ENCODE results near the gene PDE6H. TPM values are rescaled to one million over a fixed set of nuclear protein-coding genes. Genes with fewer than 3 reads are reported as not detected.

PDE6H gene
- total RNA-seq (not detected), total RNA-seq (0 to 0.26 (median 0) reads per million in 29 experiments)
- not detected for total RNA-seq (2013)

DNA sequence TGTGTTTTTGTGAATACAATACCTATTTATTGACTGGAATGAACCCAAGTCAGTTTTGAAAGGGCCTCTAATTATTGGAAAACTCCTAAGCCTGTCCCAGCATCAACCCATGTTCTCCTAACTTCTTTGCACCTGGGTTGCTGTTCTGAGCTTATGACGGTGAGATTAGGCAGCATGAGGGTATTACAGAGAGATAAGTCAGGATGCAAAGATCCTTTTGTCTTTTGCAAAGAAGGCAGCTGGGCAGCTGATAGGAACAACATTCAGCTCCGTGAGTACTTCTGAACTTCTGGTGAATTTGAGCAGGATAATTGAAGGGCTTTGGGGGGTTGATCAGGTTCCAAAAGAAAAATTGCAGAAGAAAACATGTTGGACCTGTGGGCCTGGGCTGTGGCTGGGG lies at the start of gene PDE6H:
Gene PDE6H, plus strand, starts transcription at position 227 of the 400 bp plus-strand sequence. CDS start 4,971 bp downstream, outside the sequence.
- Mint-ChIP-seq H3K27me3 (no peaks in the 10 kb centered on the region), H3K4me3 (no peak within 1 kb of the TSS), H3K27ac (no peak within 1 kb of the TSS), H3K4me1 (peaks cover 41 to 56% (median 43%) of the 10 kb centered on the region in 3 donors), H3K36me3 (no peaks in the 10 kb centered on the region), H3K9me3 (no peaks in the 10 kb centered on the region)
- no peaks in the 10 kb centered on the region for H3K36me3 ChIP-seq (ENCODE audit: control insufficient read depth in 2 of 2, extremely low read depth in 1 of 2, insufficient read depth in 1 of 2, low read length in 1 of 2)
- no peak within 1 kb of the TSS for H3K4me3 ChIP-seq (ENCODE audit: control insufficient read depth in 1 of 2, extremely low read depth in 1 of 2, low read length in 1 of 2)
- H3K9me3 ChIP-seq, result no peaks in the 10 kb centered on the region
- no peak within 1 kb of the TSS for H3K27ac ChIP-seq (ENCODE audit: low read length)
- ChIA-PET CTCF (interaction anchor here (0.6 to 0.8 kb wide), 2 partner anchors 11 to 17 kb away, joined by 3 to 9 read pairs; no protein-coding TSS in a partner anchor), POLR2A (interaction anchor here in 1 of 2 donors (1.6 kb wide), 1 partner anchor 11 kb away, joined by 4 read pairs; no protein-coding TSS in a partner anchor)
- ATAC-seq (replicated peaks in 1 of 4), result no peak
- peaks cover 0 to 2% of the 10 kb centered on the region in 2 experiments for H3K4me1 ChIP-seq (ENCODE audit: control insufficient read depth in 1 of 2, extremely low read depth in 1 of 2, insufficient read depth in 2 of 2, low read length in 2 of 2)
- H3K27me3 ChIP-seq (replicated peaks in 1 of 2; ENCODE audit: control insufficient read depth in 2 of 2, extremely low read depth in 1 of 2, insufficient read depth in 2 of 2, low read length in 1 of 2), result no peaks in the 10 kb centered on the region
- WGBS (ENCODE audit: insufficient coverage), result 82% methylated on average over 1 of the region's 2 CpGs
- no peak for DNase-seq

DNA sequence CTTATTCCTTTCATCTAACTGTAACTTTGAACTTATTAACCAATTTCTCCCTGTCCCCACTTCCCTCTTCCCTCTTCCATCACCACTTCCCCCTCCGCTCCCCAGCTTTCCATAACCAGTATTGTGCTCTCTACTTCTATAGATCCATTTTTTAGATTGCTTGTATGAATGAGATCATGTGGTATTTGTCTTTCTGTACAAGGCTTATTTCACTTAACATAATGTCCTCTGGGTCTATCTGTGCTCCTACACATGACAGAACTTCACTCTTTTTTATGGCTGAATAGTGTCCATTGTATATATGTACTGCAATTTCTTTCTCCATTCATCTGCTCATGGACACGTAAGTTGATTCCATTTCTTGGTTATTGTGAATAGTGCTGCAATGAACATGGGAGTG lies 48.9 kb upstream of the PDE6H start:
- H3K4me3 Mint-ChIP-seq, result no peak overlapping the region
- H3K36me3 Mint-ChIP-seq, result peaks cover 41% of the 10 kb centered on the region
- no peaks in the 10 kb centered on the region for H3K27me3 ChIP-seq (replicated peaks in 1 of 2; ENCODE audit: control insufficient read depth in 2 of 2, extremely low read depth in 1 of 2, insufficient read depth in 2 of 2, low read length in 1 of 2)
- H3K27me3 Mint-ChIP-seq, result no peaks in the 10 kb centered on the region
- H3K4me1 ChIP-seq (ENCODE audit: control insufficient read depth in 1 of 2, extremely low read depth in 1 of 2, insufficient read depth in 2 of 2, low read length in 2 of 2), result peaks cover 7 to 8% of the 10 kb centered on the region in 2 experiments
- peaks cover 20 to 25% (median 22%) of the 10 kb centered on the region in 3 donors for H3K4me1 Mint-ChIP-seq
- H3K27ac Mint-ChIP-seq, result peak overlapping the region in 1 of 2 donors; percentile 46
- peaks cover 0 to 36% of the 10 kb centered on the region in 2 donors for H3K36me3 ChIP-seq (ENCODE audit: control insufficient read depth in 2 of 2, extremely low read depth in 1 of 2, insufficient read depth in 1 of 2, low read length in 1 of 2)
- DNase-seq, result no peak
- no peak overlapping the region for H3K4me3 ChIP-seq (ENCODE audit: control insufficient read depth in 1 of 2, extremely low read depth in 1 of 2, low read length in 1 of 2)
- no peak overlapping the region for H3K27ac ChIP-seq (ENCODE audit: low read length)
- ATAC-seq (replicated peaks in 1 of 4), result no peak
- H3K9me3 Mint-ChIP-seq, result no peaks in the 10 kb centered on the region
- ChIA-PET CTCF (no interaction called here), POLR2A (interaction anchor here in 1 of 2 donors (0.6 kb wide), 1 partner anchor 9 kb away, joined by 3 read pairs; no protein-coding TSS in a partner anchor)
- WGBS (ENCODE audit: insufficient coverage), result no CpG with 5 or more reads among the region's 2 CpGs
- no peaks in the 10 kb centered on the region for H3K9me3 ChIP-seq

DNA sequence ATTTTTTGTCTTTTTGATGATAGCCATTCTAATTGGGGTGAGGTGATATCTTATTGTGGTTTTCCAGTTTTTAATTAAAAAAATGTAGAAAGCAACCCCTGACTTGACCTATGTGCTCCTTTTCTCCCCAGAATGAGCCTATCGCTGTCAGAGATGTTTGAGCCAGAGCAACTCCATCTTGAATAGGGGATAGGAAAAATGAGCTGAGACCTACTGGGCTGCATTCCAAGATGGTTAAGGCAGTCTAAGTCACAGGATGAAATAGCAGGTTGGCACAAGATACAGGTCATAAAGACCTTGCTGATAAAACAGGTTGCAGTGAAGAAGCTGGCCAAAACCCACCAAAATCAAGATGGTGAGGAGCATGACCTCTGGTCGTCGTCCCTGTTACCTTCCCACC lies 48.3 kb upstream of the PDE6H start:
- WGBS (ENCODE audit: insufficient coverage), result 100% methylated on average over 1 of the region's 3 CpGs
- CTCF ChIA-PET, result no interaction called here
- peaks cover 20 to 21% (median 21%) of the 10 kb centered on the region in 3 donors for H3K4me1 Mint-ChIP-seq

DNA sequence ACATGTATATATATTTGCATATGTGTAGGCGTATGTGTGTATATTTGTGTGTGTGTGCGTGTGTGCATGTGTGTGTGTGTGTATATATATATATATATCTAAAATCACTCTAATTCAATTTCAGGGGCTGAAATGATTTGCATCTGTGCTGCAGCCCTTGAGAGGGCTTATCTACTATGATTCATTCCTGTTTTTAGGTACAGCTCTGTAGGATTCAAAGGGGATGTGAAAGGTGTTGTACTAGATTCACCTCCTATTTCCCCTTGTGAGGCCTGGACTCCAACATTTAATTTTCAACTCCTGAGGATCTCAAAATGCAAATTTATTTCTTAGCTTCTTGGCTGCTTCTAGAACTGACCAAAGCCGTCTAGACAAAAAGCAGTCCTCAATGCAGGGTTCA lies 45.6 kb upstream of the PDE6H start:
- Histone ChIP-seq H3K36me3 (ENCODE audit: control insufficient read depth in 2 of 2, extremely low read depth in 1 of 2, insufficient read depth in 1 of 2, low read length in 1 of 2) (peaks cover 0 to 48% of the 10 kb centered on the region in 2 donors), H3K4me3 (ENCODE audit: control insufficient read depth in 1 of 2, extremely low read depth in 1 of 2, low read length in 1 of 2) (no peak overlapping the region), H3K4me1 (ENCODE audit: control insufficient read depth in 1 of 2, extremely low read depth in 1 of 2, insufficient read depth in 2 of 2, low read length in 2 of 2) (no peaks in the 10 kb centered on the region), H3K27me3 (replicated peaks in 1 of 2; ENCODE audit: control insufficient read depth in 2 of 2, extremely low read depth in 1 of 2, insufficient read depth in 2 of 2, low read length in 1 of 2) (no peaks in the 10 kb centered on the region), H3K9me3 (no peaks in the 10 kb centered on the region), H3K27ac (ENCODE audit: low read length) (no peak overlapping the region)
- DNase-seq, result no peak
- CTCF ChIA-PET, result interaction anchor here in 1 of 2 donors (1.0 kb wide), 1 partner anchor 68 kb away, joined by 10 read pairs; no protein-coding TSS in a partner anchor
- 100% methylated on average over 1 of the region's 3 CpGs for WGBS (ENCODE audit: insufficient coverage)
- Mint-ChIP-seq H3K27me3 (no peaks in the 10 kb centered on the region), H3K4me3 (no peak overlapping the region), H3K4me1 (peaks cover 0 to 3% (median 0%) of the 10 kb centered on the region in 3 donors), H3K36me3 (peaks cover 38% of the 10 kb centered on the region), H3K27ac (peak overlapping the region in 1 of 2 donors; percentile 8), H3K9me3 (no peaks in the 10 kb centered on the region)
- POLR2A ChIA-PET, result interaction anchor here (0.6 kb wide), 2 partner anchors 142 to 212 kb away, joined by 3 to 4 read pairs; no protein-coding TSS in a partner anchor
- ATAC-seq (replicated peaks in 1 of 4), result no peak

More for the DNA sequence above, 48.3 kb upstream of the PDE6H start:
- H3K27ac ChIP-seq (ENCODE audit: low read length), result no peak overlapping the region
- Mint-ChIP-seq H3K27me3 (no peaks in the 10 kb centered on the region), H3K36me3 (peaks cover 36% of the 10 kb centered on the region), H3K4me3 (no peak overlapping the region), H3K27ac (no peak overlapping the region), H3K9me3 (no peaks in the 10 kb centered on the region)
- peaks cover 7 to 8% of the 10 kb centered on the region in 2 experiments for H3K4me1 ChIP-seq (ENCODE audit: control insufficient read depth in 1 of 2, extremely low read depth in 1 of 2, insufficient read depth in 2 of 2, low read length in 2 of 2)
- H3K4me3 ChIP-seq (ENCODE audit: control insufficient read depth in 1 of 2, extremely low read depth in 1 of 2, low read length in 1 of 2), result no peak overlapping the region
- DNase-seq (no peak), ATAC-seq (replicated peaks in 1 of 4) (no peak)
- H3K9me3 ChIP-seq, result no peaks in the 10 kb centered on the region
- peaks cover 0 to 35% of the 10 kb centered on the region in 2 donors for H3K36me3 ChIP-seq (ENCODE audit: control insufficient read depth in 2 of 2, extremely low read depth in 1 of 2, insufficient read depth in 1 of 2, low read length in 1 of 2)
- POLR2A ChIA-PET, result interaction anchor here in 1 of 2 donors (0.9 kb wide), 1 partner anchor 11 kb away, joined by 3 read pairs; no protein-coding TSS in a partner anchor
- H3K27me3 ChIP-seq (replicated peaks in 1 of 2; ENCODE audit: control insufficient read depth in 2 of 2, extremely low read depth in 1 of 2, insufficient read depth in 2 of 2, low read length in 1 of 2), result no peaks in the 10 kb centered on the region

DNA sequence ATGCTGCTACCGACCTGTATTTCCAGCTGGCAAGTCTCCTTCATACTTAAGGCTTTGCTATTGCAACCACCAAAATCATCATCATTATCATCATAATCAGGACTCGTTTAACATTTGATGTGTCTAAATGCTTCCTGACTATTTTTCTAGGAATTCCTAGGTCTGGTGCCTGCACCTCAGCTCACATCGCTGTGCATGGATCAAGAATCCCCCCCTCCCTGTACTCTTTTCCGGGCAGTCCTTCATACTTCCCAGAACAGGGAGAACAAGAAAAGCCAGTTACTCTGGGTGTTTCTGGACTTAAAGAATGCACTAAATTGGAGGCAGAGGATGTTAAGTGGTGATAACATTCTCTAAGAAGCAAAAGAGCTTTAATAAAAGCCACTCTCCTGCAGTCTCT lies 43.9 kb upstream of the PDE6H start:
- ChIA-PET POLR2A (interaction anchor here in 1 of 2 donors (0.7 kb wide), 2 partner anchors 42 to 123 kb away, joined by 3 read pairs; no protein-coding TSS in a partner anchor), CTCF (interaction anchor here (0.8 to 1.2 kb wide), 3 partner anchors 8 to 67 kb away, joined by 3 read pairs; no protein-coding TSS in a partner anchor)
- Histone ChIP-seq H3K4me1 (ENCODE audit: control insufficient read depth in 1 of 2, extremely low read depth in 1 of 2, insufficient read depth in 2 of 2, low read length in 2 of 2) (no peaks in the 10 kb centered on the region), H3K36me3 (ENCODE audit: control insufficient read depth in 2 of 2, extremely low read depth in 1 of 2, insufficient read depth in 1 of 2, low read length in 1 of 2) (peaks cover 0 to 64% of the 10 kb centered on the region in 2 donors), H3K9me3 (no peaks in the 10 kb centered on the region), H3K27ac (ENCODE audit: low read length) (no peak overlapping the region), H3K4me3 (ENCODE audit: control insufficient read depth in 1 of 2, extremely low read depth in 1 of 2, low read length in 1 of 2) (no peak overlapping the region), H3K27me3 (replicated peaks in 1 of 2; ENCODE audit: control insufficient read depth in 2 of 2, extremely low read depth in 1 of 2, insufficient read depth in 2 of 2, low read length in 1 of 2) (no peaks in the 10 kb centered on the region)
- H3K36me3 Mint-ChIP-seq, result peaks cover 52% of the 10 kb centered on the region
- DNase-seq (no peak), ATAC-seq (replicated peaks in 1 of 4) (no peak)
- H3K27me3 Mint-ChIP-seq, result no peaks in the 10 kb centered on the region
- WGBS (ENCODE audit: insufficient coverage), result 100% methylated on average over 3 of the region's 4 CpGs
- no peaks in the 10 kb centered on the region for H3K9me3 Mint-ChIP-seq
- H3K27ac Mint-ChIP-seq, result no peak overlapping the region
- no peak overlapping the region for H3K4me3 Mint-ChIP-seq
- H3K4me1 Mint-ChIP-seq, result peaks cover 4 to 10% (median 8%) of the 10 kb centered on the region in 3 donors

DNA sequence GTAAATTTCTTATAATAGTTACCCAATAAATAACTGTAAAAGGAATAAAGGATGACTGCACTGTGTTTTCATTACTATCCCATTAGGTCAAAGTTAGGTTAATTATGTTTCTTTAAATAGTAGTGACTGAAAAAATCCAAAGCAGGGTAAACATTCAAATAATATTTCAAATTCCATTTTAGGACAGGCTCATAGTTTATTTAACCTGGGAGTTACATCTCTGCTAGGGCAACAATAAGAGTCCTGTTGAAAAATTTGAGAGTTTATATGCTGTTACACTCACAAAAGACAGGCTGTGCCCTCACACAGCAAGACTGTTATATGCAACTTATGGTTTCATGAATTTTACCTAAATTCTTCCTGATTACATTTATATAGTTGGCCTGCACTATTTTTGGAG lies 42.5 kb upstream of the PDE6H start:
- Mint-ChIP-seq H3K4me1 (peaks cover 5 to 10% (median 10%) of the 10 kb centered on the region in 3 donors), H3K4me3 (no peak overlapping the region), H3K27ac (no peak overlapping the region), H3K27me3 (no peaks in the 10 kb centered on the region), H3K36me3 (peaks cover 59% of the 10 kb centered on the region), H3K9me3 (no peaks in the 10 kb centered on the region)
- Histone ChIP-seq H3K4me3 (ENCODE audit: control insufficient read depth in 1 of 2, extremely low read depth in 1 of 2, low read length in 1 of 2) (no peak overlapping the region), H3K27me3 (replicated peaks in 1 of 2; ENCODE audit: control insufficient read depth in 2 of 2, extremely low read depth in 1 of 2, insufficient read depth in 2 of 2, low read length in 1 of 2) (no peaks in the 10 kb centered on the region), H3K27ac (ENCODE audit: low read length) (no peak overlapping the region), H3K36me3 (ENCODE audit: control insufficient read depth in 2 of 2, extremely low read depth in 1 of 2, insufficient read depth in 1 of 2, low read length in 1 of 2) (peaks cover 0 to 67% of the 10 kb centered on the region in 2 donors), H3K9me3 (no peaks in the 10 kb centered on the region), H3K4me1 (ENCODE audit: control insufficient read depth in 1 of 2, extremely low read depth in 1 of 2, insufficient read depth in 2 of 2, low read length in 2 of 2) (no peaks in the 10 kb centered on the region)
- POLR2A ChIA-PET, result no interaction called here
- CTCF ChIA-PET, result no interaction called here
- ATAC-seq (replicated peaks in 1 of 4) (no peak), DNase-seq (no peak)

Measured in T-cell (primary cell).